Testis (tissue), 2 donors: ENCODE measurements around the gene CHCHD5.

ENCODE experiments used
- CTCF ChIP-seq, 3 experiments: fragments of 450-650 bp in 2 of 3; fragments of 200-600 bp in 1 of 3; sonication (generic) in 1 of 3; IDR thresholded peaks; one replicate each; pipeline ENCODE4 v1.5.1; 2016 to 2019; ENCODE audit warnings: antibody characterized with exemption in 3 of 3, mild to moderate bottlenecking in 2 of 3, moderate library complexity in 1 of 3
- POLR2A ChIP-seq: fragments of 450-650 bp; IDR thresholded peaks from one replicate; pipeline ENCODE4 v1.6.1; 2017; ENCODE audit warnings: antibody characterized with exemption, mild to moderate bottlenecking, moderate library complexity

DNA sequence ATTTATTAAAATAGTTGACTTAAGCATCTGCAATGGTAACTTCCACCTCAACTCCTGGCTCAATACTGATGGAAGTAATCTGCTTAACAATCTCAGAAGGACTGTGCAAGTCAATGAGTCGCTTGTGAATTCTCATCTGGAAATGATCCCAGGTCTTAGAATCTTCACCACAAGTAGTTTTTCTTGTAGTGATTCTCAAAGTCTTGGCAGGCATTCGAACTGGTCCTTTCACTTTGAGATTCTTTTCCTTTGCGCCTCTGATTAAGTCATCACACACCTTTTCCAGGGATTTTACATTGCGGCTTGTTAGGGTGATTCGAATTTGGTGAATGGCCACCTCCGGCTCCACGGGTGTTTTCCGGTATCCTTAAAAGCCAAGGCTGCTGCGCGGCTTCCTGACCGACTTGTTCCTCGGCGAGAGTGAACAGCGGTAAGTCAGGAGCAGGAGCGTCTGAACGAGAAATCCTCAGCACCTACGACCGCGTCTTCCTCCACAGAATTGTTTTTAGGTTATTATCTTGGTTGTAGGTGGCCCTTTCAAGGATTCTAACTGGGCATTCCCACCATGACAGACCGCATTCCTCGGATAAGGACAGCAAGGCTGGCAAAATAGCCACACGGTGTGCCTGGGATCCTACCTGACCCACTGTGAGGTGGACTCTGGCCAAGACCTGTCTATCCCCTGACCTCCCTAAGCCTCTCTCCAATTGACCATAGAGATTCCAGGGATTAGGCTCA, 37.5 kb downstream of the CHCHD5 start:
- TF ChIP-seq POLR2A (no peak), CTCF (IDR thresholded peaks at IDR 0.05) (no peak)
